Neural progenitor cell (in vitro differentiated cells): ENCODE results near the gene RMI2.

Experiments
- CTCF ChIP-seq: fragments of 200-600 bp; sonication (generic); IDR thresholded peaks from 2 replicates; pipeline ENCODE4 v1.5.1; 2017; ENCODE audit warnings: antibody characterized with exemption, mild to moderate bottlenecking
- EZH2 ChIP-seq: fragments of 200-600 bp; sonication (generic); IDR thresholded peaks from 2 replicates; pipeline ENCODE4 v1.6.1; 2017; ENCODE audit warnings: antibody characterized with exemption, mild to moderate bottlenecking, moderate library complexity
- EZH2phosphoT487 ChIP-seq: fragments of 200-600 bp; sonication (generic); IDR thresholded peaks from 2 replicates; pipeline ENCODE4 v1.6.1; 2017; ENCODE audit warnings: antibody characterized with exemption

GRCh38 chr16:11384956-11385586 is 39.8 kb downstream of the RMI2 start:
- no peak for TF ChIP-seq CTCF
- TF ChIP-seq EZH2phosphoT487 = no peak
- no peak for TF ChIP-seq EZH2
